HG02588 (cell line): ENCODE measurements around the gene HSP90AB1.

ENCODE experiments used
- ATAC-seq: cut with Tn5 transposase; IDR thresholded peaks from one replicate; pipeline ENCODE4 v1.9.1; 2021; ENCODE audit warnings: mild to moderate bottlenecking, moderate library complexity; ENCODE audit not compliant: unreplicated experiment

The HSP90AB1 gene

DNA sequence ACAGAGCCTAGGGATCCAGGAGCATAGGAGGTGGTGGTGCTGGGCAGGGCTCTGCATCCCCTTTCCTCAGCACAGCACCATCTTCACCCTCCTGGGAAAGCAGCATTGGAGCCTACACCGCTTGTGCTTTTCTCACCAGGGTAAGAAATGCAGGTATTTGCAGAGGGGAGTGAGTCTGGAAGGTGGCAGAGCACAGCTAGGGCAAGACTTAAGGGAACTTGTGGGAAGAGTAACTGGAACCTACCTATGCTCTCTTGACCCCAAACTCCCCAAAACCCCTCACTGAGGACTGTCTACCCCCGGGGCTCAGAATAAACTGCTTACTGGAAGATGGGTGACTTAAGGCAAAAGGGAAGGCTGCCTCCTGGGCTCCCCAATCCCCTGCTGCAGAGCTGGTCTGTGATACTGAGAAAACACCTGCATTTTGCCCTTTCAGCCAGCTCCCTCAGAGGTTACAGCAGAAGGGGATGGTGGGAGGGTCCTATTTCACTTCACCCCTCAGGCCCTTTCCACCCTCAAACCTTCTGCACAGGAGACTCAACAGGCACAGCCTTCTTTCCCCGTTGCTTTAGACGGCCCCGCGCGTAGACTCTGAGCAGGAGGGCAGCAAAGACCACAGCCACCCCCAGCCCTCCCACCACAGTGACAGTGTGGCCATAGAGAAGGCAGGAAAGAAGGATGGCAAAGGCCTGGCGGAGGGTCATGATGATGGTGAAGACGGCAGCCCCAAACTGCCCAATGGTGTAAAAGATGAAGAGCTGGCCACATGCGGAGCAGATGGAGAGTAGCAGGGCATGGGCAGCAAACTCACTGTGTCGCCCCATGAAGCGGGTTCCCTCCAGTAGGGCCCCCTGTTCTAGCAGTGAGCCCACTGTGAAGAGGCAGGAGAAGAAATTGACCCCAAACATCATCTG, 7.5 kb downstream of the HSP90AB1 start:
- ATAC-seq = no peak

DNA sequence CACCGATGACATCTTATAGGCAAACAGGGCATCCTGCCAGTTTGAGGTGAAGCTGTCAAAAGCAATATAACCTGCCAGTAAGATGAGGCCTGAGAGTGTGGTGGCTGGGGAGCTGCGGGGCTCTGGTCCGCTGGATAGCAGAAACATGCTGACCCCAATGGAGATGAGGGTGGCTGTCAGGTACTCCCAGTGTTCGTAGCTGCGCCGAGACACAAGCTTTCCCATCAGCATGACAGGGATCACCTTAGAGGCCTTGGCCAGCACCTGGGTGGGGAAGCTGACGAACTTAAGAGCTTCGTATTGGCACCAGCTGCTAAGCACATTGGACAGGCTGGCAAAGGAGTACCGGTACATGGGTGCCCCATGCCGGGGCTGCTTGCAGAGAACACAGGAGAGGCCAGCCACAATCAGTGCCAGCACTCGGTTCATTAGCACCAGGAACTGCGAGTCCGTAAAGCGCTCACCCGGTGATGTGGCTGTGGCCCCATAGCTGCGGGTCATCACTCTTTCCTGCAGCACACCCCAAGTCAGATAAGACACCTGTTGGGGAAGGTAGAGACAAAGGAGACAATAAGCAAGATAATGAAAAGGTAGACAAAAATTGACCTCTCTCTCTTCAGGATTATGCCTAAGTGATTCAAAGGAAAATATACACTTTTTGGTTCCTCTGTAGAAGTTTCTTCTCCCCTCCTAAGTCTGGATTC, 8.4 kb downstream of the HSP90AB1 start:
- no peak for ATAC-seq

DNA sequence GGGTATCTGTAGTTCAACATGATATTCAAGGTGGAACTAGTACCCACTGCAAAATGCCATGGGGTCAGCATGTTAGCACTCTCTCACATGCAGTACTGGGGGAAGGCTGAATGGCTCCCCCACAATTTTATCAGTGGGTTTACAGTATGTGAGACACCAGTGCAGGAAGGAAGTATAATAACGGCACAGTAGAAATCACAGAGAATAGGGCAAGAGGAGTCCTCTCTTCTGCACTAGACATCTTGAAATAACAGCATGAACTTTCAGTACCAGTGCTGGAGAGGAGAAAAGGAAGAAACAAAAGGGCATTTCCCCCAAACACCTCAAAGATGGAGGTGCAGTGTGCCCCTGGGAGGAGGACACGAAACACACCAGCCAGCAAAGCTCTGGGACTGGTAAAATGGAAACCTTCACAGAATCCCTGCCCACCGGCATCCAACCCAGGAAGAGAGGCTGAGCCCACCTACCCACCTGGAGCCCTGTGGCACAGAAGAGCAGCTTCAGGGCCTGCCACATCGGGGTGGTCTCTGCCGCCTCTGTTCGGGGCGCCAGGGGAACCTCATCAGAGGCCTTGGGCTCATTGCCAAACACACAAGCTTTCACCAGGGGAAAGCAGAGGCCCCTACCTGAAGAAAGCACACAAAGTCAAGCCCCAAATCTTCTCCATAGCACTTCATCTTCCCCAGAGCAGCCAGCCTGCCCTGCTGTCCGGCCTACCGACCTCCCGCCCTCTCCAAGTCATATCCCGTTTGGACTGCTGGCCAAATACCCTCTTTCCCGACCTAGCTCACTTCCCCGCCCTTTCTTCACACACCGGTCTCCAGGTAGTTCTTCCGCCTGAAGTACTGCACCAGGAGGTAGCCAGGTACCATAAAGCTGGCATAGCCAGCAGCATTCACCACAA, 9.2 kb downstream of the HSP90AB1 start:
- no peak for ATAC-seq

GRCh38 chr6:44256775-44257024, 9.8 kb downstream of the HSP90AB1 start:
- no peak for ATAC-seq

- peak; percentile 47 for ATAC-seq
Measured at GRCh38 chr6:44257025-44257752, 10.3 kb downstream of the HSP90AB1 start, which contains the start of gene SLC35B2. SLC35B2 (minus strand) TSS chr6:44257528; CDS start chr6:44257410, 118 bp downstream.

DNA sequence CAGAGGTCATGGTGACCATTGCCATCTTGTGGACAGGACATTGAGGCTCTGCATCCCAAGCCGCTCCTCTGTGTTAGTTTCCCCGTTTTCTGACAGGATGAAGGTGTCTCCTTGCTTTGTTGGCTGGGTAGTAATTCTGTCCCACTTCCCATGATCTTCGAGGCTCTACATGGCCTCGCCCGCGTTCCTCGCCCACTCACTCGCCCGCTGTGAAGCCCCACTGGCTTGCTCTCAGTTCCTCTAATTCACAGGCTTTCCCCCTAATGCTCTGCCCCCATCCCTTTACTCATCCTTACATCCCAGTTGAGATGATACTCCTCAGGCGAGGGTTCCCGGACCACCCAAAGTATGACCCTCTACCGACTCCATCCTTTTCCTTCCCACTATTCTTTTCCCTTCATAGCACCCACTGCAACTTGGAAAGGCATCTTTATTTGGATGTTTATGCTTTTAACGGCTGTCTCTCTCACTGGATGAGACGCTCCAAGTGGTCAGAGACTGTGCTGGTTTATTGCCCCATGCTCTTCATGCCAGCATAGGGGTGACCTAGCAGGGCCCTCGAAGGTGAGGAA, 10.9 kb downstream of the HSP90AB1 start:
- ATAC-seq = peak; percentile 22

GRCh38 chr6:44258325-44258863, 11.5 kb downstream of the HSP90AB1 start:
- no peak for ATAC-seq

DNA sequence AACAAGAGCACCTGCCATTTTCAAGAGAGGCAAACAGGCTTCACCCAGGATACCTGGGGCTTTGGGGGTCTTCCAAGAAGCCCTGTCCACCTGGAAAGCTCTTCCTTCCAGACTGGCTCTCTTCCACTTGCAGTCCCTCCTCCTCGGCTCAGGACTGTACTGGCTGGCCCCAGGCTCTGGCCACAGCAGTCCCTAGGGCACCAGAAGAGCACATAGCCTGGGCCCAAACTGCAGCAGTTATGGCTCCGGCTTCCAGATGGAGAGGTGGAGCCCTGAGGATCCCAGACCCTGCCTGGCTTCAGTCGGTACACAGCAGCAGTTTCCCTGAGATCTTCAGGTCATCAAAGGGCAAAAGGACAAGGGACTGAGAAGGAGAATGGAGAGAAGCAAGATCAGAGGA, 12.0 kb downstream of the HSP90AB1 start:
- no peak for ATAC-seq

GRCh38 chr6:44260011-44260410, 13.1 kb downstream of the HSP90AB1 start:
- no peak for ATAC-seq

GRCh38 chr6:44260451-44261297, 13.8 kb downstream of the HSP90AB1 start:
- no peak for ATAC-seq

DNA sequence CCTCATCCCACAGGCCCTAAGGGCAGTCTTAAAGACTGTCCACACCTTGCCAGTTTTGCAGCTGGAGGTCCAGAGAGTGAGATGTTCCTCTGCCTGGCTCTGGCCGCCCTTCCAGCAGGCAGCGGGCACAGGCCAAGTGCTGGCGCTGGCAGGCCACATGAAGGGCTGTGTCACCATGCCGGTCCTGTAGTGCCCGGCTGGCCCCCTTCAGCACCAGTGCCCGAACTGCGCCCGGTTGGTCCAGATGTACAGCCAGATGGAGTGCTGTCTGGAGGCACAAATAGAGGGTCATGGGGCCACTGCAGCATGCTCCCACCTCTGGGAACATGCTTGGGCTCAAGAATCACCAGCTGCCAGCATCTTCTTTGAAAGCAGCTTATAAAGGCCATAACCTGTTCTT, 14.7 kb downstream of the HSP90AB1 start:
- no peak for ATAC-seq

DNA sequence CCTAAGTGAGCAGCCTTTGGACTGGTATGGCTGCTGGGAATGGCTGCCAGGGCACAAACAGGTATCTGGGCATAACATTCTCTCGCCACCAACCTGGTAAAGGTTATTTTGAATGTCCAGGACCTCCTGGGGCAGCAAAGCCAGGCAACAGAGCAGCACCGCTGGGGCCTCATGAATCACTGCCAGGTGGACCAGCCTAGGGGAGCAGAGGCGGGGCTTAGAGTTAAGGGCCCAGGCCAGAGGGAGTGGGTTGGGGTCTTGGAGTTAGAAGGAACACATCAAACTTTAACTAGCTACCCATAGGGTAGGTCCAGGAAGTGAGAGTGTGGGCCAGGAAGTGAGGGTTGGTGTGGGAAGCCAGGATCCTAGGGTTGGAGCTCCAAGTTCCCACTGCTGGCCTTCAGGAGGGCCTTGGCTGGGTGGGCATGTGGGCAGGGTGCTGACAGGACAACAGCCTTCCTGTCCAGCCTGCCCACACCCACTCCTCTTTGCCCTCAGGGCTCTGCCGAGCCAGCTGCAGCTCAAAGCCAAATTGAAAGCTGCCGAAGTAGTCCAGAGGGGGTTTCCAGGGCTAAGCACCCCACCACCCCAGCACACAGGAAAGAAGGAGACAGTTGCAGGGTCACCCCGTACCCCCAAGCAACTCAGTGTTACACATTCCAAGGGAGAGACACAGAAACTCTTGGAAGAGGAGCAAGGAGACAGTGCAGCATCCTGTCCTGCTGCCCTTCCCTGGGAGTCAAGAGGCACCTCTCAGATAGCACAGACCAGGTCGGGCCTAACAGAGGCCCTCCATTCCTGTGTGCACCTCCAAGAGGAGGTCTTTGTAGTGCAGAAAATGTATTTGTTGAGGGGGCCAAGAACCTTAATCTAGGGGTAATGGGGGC, 15.8 kb downstream of the HSP90AB1 start:
- no peak for ATAC-seq

GRCh38 chr6:44263354-44264100, 16.6 kb downstream of the HSP90AB1 start:
- no peak for ATAC-seq

- ATAC-seq = no peak
Measured at GRCh38 chr6:44264154-44265006, 17.5 kb downstream of the HSP90AB1 start.

GRCh38 chr6:44265007-44265721, 18.3 kb downstream of the HSP90AB1 start, which contains the start of gene NFKBIE:
NFKBIE (minus strand) TSS chr6:44265551; CDS start chr6:44265346, 205 bp downstream.
- ATAC-seq = peak; percentile 32
